Measurements from ENCODE around the gene ITGBL1. TPM values are rescaled to one million over a fixed set of nuclear protein-coding genes. Genes with fewer than 3 reads are reported as not detected.

The ITGBL1 gene
- total and polyA plus RNA-seq, 2 donors (not counting 3 experiments of a cell fraction or from before 2014, with no cell fraction given), result 4.6 to 8.8 TPM

GRCh38 chr13:101502618-101503017 is 50.1 kb downstream of the ITGBL1 start:
- TF ChIP-seq MAX (IDR thresholded peaks at IDR 0.05; ENCODE audit: insufficient read depth, insufficient read length) (no peak), GATA2 (IDR thresholded peaks at IDR 0.05; ENCODE audit: insufficient read depth, insufficient read length, low read depth, low read length) (no peak), JUN (IDR thresholded peaks at IDR 0.05; ENCODE audit: borderline replicate concordance, insufficient read depth, insufficient read length, low read depth) (no peak), EZH2 (IDR thresholded peaks at IDR 0.05; ENCODE audit: borderline replicate concordance, low read depth, low read length, severe bottlenecking) (no peak), MYC (IDR thresholded peaks at IDR 0.05; ENCODE audit: low read depth, low read length) (no peak), POLR2A (IDR thresholded peaks at IDR 0.05; ENCODE audit: low read depth, low read length) (no peak), FOS (IDR thresholded peaks at IDR 0.05; ENCODE audit: borderline replicate concordance, insufficient read depth, low read length) (no peak), CTCF (IDR thresholded peaks at IDR 0.05; ENCODE audit: extremely low read depth in 1 of 2, insufficient read depth in 1 of 2, low read depth in 1 of 2, low read length in 2 of 2) (no peak), POLR2AphosphoS5 (IDR thresholded peaks at IDR 0.05; ENCODE audit: insufficient read depth, low read depth, low read length) (no peak)
- peaks cover 2% of the 10 kb centered on the region for H3K79me2 ChIP-seq (ENCODE audit: control insufficient read depth, insufficient read depth, low read length)
- CTCF ChIA-PET, result no interaction called here

More at GRCh38 chr13:101502618-101503017, 50.1 kb downstream of the ITGBL1 start:
- no peaks in the 10 kb centered on the region for H3K9me1 ChIP-seq (replicated peaks; ENCODE audit: control insufficient read depth, extremely low read depth, insufficient read depth, low read length)
- no peaks in the 10 kb centered on the region for H4K20me1 ChIP-seq (replicated peaks; ENCODE audit: control insufficient read depth, extremely low read depth, insufficient read depth, low read length)
- H3K9ac ChIP-seq (replicated peaks; ENCODE audit: extremely low read depth, insufficient read depth, low read length), result no peak overlapping the region
- FAIRE-seq, result no peak
- POLR2A ChIA-PET, result no interaction called here
- no peak overlapping the region for H3K4me3 ChIP-seq (replicated peaks in 1 of 3; ENCODE audit: insufficient read depth in 1 of 3, low read depth in 1 of 3, low read length in 3 of 3)
- no peaks in the 10 kb centered on the region for H3K4me1 ChIP-seq (ENCODE audit: control insufficient read depth, extremely low read depth, insufficient read depth, low read length)
- H3K27ac ChIP-seq (ENCODE audit: insufficient read depth, low read depth, low read length), result no peak overlapping the region
- H2AFZ ChIP-seq (ENCODE audit: low read depth, low read length), result no peak overlapping the region
- intact Hi-C loops (cut with micrococcal nuclease) (no loop called here), dilution Hi-C loops (cut with MboI; ENCODE audit: extremely low pct_ligation_motif_present, low sequenced_read_pairs) (loop anchor here (25.0 kb wide), 1 partner anchor 260 kb away; no protein-coding TSS in a partner anchor)
- no peak for DNase-seq (ENCODE audit: low read depth, low spot score)
- no peaks in the 10 kb centered on the region for H3K36me3 ChIP-seq (ENCODE audit: control insufficient read depth in 2 of 2, extremely low read depth in 1 of 2, insufficient read depth in 2 of 2, low read length in 2 of 2)
- H3K27me3 ChIP-seq (ENCODE audit: control insufficient read depth in 2 of 2, insufficient read depth in 2 of 2, low read length in 2 of 2), result no peaks in the 10 kb centered on the region
- H3K4me2 ChIP-seq (ENCODE audit: insufficient read depth, low read length), result no peak overlapping the region
- no TSS peak for BruUV-seq (replicated peaks)
- H3K9me3 ChIP-seq (replicated peaks; ENCODE audit: control insufficient read depth, insufficient read depth, low read length), result no peaks in the 10 kb centered on the region

All from endothelial cell of umbilical vein (primary cell).